ENCODE measurements around the gene YARS1. TPM values are rescaled to one million over a fixed set of nuclear protein-coding genes. Genes with fewer than 3 reads are reported as not detected.

YARS1 gene
- total RNA-seq, 1 experiment from 2014 or later = 244 TPM

- Histone ChIP-seq H3K36me3 (ENCODE audit: control insufficient read depth in 1 of 2, insufficient read depth in 2 of 2, low read length in 2 of 2) (peaks cover 0 to 6% of the 10 kb centered on the region in 2 experiments; a peak in 1 of 4 replicates), H2AFZ (ENCODE audit: low read depth, low read length, poor library complexity, severe bottlenecking) (no peak overlapping the region), H3K4me2 (ENCODE audit: low read length) (peak overlapping the region; percentile 99), H3K9me3 (ENCODE audit: control insufficient read depth in 1 of 2, insufficient read depth in 1 of 2, low read depth in 1 of 2, low read length in 2 of 2) (no peaks in the 10 kb centered on the region), H3K79me2 (ENCODE audit: insufficient read depth, low read length) (peaks cover 42% of the 10 kb centered on the region), H3K27me3 (ENCODE audit: insufficient read depth, low read length) (no peaks in the 10 kb centered on the region), H3K9ac (ENCODE audit: low read length) (peak overlapping the region; percentile 93), H3K4me3 (replicated peaks in 1 of 2; ENCODE audit: low read depth in 1 of 2, low read length in 2 of 2) (peak overlapping the region; percentile 81 to 89), H3K9me2 (ENCODE audit: insufficient read depth) (no peaks in the 10 kb centered on the region), H3K27ac (ENCODE audit: low read depth, low read length) (peak overlapping the region; percentile 90), H4K20me1 (ENCODE audit: insufficient read depth) (no peaks in the 10 kb centered on the region), H3K4me1 (ENCODE audit: control insufficient read depth in 1 of 2, insufficient read depth in 2 of 2, low read length in 2 of 2) (peaks cover 48 to 58% of the 10 kb centered on the region in 2 experiments)
- intact Hi-C loops (cut with micrococcal nuclease) = no loop called here
- BruUV-seq (replicated peaks) = TSS peak; percentile 31
- TF ChIP-seq CTCF (IDR thresholded peaks at IDR 0.05 in 2 of 3, conservative IDR thresholded peaks at IDR 0.05 in 1 of 3; ENCODE audit: borderline replicate concordance in 1 of 3, insufficient read depth in 1 of 3, low read depth in 2 of 3, low read length in 2 of 3) (no peak), CBX3 (IDR thresholded peaks at IDR 0.05; ENCODE audit: low read depth) (no peak), YY1 (IDR thresholded peaks at IDR 0.05; ENCODE audit: extremely low read depth, insufficient replicate concordance, low read depth, low read length) (no peak), REST (IDR thresholded peaks at IDR 0.05; ENCODE audit: low read depth) (no peak), RAD21 (IDR thresholded peaks at IDR 0.05; ENCODE audit: low read depth) (no peak), TCF7L2 (IDR thresholded peaks at IDR 0.05; ENCODE audit: borderline replicate concordance, extremely low read depth, insufficient read depth, insufficient read length) (no peak), SIN3A (IDR thresholded peaks at IDR 0.05; ENCODE audit: low read depth) (no peak), FOSL1 (IDR thresholded peaks at IDR 0.05; ENCODE audit: low read depth) (no peak), ZNF274 (IDR thresholded peaks at IDR 0.05; ENCODE audit: low read depth, low read length) (no peak), SP1 (IDR thresholded peaks at IDR 0.05; ENCODE audit: low read depth) (no peak), ELF1 (IDR thresholded peaks at IDR 0.05; ENCODE audit: borderline replicate concordance, low read depth) (no peak), EZH2phosphoT487 (IDR thresholded peaks at IDR 0.05; ENCODE audit: borderline replicate concordance) (no peak), EZH2 (IDR thresholded peaks at IDR 0.05) (no peak), CEBPB (IDR thresholded peaks at IDR 0.05; ENCODE audit: low read depth) (no peak), POLR2A (IDR thresholded peaks at IDR 0.05; ENCODE audit: borderline replicate concordance, extremely low read depth, insufficient read depth, insufficient read length) (no peak)
- TF ChIP-seq, protein P1, sequence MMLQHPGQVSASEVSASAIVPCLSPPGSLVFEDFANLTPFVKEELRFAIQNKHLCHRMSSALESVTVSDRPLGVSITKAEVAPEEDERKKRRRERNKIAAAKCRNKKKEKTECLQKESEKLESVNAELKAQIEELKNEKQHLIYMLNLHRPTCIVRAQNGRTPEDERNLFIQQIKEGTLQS (IDR thresholded peaks at IDR 0.05) = no peak
- TF ChIP-seq, protein P2, sequence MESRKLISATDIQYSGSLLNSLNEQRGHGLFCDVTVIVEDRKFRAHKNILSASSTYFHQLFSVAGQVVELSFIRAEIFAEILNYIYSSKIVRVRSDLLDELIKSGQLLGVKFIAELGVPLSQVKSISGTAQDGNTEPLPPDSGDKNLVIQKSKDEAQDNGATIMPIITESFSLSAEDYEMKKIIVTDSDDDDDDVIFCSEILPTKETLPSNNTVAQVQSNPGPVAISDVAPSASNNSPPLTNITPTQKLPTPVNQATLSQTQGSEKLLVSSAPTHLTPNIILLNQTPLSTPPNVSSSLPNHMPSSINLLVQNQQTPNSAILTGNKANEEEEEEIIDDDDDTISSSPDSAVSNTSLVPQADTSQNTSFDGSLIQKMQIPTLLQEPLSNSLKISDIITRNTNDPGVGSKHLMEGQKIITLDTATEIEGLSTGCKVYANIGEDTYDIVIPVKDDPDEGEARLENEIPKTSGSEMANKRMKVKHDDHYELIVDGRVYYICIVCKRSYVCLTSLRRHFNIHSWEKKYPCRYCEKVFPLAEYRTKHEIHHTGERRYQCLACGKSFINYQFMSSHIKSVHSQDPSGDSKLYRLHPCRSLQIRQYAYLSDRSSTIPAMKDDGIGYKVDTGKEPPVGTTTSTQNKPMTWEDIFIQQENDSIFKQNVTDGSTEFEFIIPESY (IDR thresholded peaks at IDR 0.05; ENCODE audit: extremely low read depth, insufficient replicate concordance, low read length) = no peak
- TF ChIP-seq, protein P3, sequence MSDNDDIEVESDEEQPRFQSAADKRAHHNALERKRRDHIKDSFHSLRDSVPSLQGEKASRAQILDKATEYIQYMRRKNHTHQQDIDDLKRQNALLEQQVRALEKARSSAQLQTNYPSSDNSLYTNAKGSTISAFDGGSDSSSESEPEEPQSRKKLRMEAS (IDR thresholded peaks at IDR 0.05) = no peak
- POLR2A ChIA-PET = no interaction called here
- CTCF ChIA-PET = no interaction called here
- no peak for DNase-seq (ENCODE audit: low read depth, low spot score)
- ATAC-seq = peak; percentile 28
- RAD21 ChIA-PET (ENCODE audit: low non-redundant PET in 1 of 2, low total read pairs in 2 of 2, uncharacterized antibody in 2 of 2, unreplicated experiment in 2 of 2) = interaction anchor here in 1 of 2 experiments (1.2 kb wide), 1 partner anchor 18 kb away, joined by 5 read pairs; no protein-coding TSS in a partner anchor
Observed at GRCh38 chr1:32742956-32743355, 74.2 kb downstream of the YARS1 start.
